ENCODE data around the gene SORCS1.

The SORCS1 gene

DNA sequence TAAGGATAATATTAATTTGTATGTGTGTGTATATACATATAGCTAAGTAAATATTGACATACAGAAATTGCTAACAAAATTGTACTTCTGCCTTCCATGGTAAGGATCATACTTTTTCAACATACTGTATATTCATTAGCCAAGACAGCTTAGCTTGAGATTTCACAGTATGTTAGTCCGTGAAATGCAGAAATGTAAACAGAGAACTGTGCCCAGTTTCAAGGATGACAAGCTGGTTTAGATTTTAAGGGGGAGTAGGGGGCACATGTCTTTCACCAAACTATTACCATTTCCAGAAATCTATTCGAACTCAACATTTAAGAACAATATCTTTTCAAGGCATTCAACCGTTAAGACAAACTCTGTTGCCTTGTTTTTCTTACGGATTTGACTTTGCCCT is 182.2 kb downstream of the SORCS1 start:
- no peak for DNase-seq

DNA sequence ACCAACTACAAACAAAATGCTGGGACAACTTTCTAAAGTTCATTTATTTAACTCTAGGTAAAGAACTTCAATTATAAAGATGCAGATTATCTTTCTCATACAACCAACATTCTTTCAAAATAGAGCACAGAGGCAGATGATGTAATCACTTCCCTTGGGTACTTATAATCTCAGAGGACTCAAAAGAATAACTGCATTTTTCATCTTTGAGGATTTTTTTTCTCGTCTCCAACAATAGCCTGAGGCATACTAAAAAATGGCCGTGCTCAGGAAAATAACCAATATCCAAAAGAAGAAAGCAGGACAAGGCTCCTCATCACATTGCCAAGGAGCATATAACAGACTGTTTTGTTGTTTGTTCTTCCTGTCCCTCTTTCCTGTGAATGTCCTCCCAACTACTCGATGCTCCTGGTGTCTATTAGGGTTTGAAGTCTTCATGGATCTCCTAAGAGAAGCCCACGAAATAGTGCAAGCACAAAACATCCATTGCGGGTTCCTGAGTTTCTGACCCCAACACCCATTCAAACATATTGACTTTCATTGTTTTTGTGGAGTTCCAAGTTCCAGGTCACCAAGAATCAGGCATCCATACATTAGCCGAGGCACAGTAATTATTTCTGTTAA is 182.9 kb downstream of the SORCS1 start:
- no peak for DNase-seq

DNA sequence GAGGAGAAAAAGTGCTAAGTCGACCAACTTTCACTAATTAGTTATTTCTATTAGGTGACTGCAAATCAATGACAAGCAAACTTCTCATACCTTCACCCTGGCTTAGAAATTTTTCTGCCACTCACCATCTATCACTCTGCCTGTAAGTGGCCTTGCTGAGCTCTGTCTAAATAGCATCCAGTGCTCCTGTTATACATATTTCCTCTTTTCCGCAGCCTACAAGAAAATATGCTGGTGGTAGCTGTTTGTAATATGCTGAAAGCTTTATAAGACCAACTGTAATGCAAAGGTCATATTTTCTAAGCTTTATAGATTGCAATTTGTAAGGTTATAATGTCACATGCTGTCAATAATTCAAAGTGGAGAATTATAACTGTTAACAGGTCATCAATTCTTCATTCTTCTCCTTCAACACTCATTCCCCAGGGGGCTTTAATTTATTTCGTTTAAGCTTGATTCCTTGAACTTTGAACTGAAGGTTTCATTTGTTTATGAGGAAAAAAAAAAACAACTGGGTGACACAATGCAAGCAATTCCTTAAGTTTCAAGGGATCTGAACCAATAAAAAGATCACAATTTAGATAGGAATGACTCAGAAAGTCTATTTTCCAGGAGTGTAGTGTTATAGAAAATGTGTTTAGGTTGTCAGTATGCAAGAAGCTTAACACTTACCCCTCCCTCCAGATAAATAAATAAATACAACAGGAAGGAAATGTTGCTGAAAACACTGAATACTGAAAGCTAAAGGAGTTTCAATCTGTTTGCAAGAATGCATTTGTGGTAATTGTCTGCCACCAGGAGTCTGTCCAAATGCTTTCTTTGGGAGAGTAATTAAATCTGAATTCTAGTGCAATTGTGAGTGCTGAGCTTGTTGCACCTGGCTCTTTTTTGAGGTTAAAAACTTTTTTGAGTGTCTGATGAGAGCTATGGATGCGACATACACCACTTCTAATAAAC is 183.7 kb downstream of the SORCS1 start:
- DNase-seq, result peak; percentile 29

DNA sequence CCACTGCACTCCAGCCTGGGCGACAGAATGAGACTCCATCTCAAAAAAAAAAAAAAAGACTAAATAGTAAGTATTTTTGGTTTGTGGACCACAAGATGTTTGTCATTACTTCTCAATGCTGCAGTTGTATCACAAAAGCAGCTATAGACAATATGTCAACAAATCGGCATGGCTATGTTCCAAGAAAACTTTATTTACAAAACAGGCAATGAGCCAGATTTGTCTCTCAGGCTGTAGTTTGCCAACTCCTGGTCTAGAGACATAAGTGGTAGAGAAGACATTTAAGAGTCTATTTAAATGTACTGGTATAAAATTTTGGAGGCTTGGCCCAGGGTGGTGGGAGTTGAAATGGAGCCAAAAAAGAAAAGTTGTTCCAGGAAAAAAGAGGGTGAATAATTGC is 185.8 kb downstream of the SORCS1 start:
- DNase-seq, result no peak

DNA sequence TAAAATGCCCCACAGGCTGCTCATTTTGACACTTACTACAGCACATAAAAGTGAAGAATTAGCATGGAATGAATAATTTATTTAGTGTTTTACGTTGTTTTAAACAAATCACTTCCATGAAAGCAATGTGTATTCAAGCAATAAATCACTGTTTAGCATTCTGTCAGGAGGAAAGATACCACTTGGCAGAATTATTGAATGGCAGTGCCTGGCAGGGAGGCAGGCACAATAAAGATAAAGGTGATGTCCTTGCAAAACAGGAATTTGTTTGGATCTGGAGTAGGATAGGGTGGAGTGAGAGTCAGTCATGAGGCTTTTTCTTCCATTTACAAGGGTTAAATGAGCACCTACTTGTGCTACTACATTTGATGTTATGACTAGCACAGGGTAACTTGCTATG is 190.8 kb downstream of the SORCS1 start:
- no peak for DNase-seq

DNA sequence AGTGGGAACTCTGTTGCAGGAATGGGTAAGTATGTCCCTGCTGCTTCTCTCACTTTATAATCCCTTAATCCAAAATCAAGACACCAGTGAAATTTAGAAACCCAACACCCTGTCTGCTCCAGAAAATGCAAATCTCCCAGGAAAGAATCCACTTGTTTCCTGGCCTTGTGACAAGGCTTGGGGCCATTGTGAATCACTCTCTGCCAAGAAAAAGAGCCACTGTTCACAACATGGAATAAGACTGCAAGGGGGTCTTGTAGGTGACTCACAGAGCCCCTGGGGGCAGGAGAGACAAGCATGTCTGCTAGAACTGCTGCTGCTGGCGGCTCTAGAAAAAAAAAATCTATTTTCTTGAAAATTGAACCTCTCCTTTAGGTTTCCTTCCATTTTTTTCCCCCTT is 191.2 kb downstream of the SORCS1 start:
- no peak for DNase-seq

DNA sequence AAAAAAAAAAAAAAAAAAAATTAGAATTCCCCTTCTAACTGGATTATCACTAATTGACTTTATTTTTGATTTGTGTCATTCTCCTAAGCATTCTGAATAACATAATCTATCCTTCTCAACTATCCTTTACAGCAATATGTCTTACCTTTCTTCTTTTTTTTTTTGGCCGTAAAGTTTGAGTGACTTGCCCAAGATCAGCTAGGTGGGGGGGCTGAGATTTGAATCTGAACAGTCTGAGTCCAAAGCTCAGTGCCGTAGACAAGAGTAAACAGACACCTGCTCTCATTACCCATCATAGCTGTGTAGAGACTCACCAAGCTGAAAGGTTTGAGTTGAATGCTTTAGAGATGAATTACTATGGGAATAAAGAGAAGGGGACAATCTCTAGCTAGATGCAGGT is 192.1 kb downstream of the SORCS1 start:
- no peak for DNase-seq

DNA sequence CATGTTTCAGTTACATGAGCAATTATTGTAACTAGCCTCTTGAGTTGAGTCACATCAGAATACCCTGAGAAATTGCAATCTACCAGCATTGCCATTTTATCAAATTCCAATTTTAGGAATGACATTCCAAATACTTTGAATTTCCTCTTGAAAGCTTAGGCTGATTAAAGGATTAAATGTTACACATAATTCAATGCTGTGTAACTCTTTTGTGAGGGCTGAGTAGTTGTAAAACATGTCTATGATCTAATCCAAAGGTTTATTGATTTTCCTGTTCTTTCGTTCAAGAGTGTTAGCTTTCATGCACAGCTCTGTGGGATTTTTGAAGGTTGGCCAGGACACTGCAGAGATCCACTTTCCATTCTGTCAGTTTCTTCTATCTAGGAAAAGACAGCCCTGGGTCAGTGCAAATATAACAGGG is 193.1 kb downstream of the SORCS1 start:
- DNase-seq, result no peak

DNA sequence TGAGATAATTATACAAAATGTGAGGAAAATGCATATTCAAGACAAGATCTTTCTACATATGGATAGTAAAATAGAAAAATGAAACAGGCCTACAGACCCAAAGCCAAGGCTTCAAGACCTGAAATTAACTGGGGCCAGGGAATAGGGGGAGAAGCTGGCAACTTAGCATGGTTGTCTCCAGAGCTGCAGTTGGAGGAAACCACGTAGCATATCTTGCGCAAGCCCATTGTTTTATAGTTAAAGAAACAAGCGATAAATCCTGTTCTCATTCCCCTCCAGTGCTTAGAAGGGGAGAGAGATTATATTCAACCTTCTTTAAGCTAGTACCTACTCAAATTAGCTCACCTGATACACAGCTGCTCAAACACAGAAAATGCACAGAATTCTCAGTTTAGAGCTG is 197.1 kb downstream of the SORCS1 start:
- peak; percentile 57 for DNase-seq

DNA sequence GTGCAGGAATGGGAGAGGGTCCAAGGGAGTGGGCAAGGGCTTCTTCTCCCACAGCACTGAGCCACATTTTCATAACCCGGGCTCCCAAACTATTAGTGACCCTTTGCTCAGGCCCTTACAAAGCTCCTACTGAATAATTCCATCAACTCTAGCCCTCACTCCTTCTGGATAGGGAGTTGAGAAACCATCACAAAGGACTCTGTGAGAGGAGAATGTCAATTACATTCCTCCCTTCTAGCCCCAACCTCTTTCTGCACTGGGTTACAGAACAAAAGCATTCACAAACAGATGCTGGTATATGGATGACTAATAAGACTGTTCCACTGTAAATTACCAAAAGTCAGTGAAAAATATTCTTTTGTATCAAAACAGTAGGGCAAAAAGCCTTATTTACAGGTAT is 203.7 kb downstream of the SORCS1 start:
- no peak for DNase-seq

DNA sequence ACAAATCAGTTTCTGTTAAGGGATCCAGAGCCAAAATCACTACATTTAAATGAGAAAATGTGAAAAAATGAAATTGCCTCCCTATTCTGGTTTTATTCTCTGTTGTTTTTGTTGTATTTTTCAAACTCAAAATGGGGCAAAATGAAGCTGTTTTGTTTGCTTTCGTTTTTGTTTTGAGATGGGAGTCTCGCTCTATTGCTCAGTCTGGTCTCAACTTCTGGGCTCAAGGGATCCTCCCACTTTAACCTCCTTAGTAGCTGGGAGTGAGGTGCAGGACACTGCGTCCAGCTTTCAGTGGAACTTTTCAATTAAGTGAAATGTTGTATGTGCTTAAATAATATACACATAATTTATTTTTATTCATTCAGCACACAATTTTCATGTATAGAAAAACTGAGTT is 205.0 kb downstream of the SORCS1 start:
- DNase-seq, result no peak

DNA sequence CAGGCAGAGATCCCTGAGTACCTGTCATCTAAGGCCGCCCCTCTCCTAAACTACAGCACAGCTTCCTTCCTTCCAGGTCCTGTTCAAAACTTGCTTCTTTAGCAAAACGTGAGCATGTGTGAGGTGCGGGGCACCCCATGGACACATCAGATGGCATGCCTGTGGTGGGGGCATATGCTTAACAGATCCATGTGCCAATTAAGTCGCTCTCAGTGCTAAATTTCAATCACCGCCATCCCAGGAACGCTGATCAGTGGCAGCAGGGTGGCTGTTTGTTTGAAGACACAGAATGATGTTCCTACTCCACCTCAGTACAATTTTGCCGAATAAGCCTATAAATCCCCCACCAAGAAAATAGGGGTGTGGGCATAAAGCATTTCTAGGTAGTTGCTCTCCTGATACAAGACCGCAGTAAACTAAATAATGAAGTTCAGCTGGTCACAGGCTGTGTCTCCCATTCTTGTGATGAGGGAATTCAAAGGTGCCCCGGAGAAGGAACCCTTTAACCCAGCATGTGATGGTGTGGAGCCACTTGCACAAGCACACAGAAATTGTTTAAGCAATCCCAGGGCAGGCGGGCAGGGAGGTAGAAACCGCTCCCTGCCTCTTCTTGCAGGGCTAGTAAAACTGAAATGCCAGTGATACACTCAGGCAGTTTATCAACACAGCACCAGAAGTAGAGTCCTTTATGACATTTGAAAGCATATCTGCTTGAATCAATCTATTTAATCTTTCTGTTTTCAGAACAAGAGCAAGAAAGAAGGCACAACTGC is 205.7 kb downstream of the SORCS1 start:
- DNase-seq, result peak; percentile 3

DNA sequence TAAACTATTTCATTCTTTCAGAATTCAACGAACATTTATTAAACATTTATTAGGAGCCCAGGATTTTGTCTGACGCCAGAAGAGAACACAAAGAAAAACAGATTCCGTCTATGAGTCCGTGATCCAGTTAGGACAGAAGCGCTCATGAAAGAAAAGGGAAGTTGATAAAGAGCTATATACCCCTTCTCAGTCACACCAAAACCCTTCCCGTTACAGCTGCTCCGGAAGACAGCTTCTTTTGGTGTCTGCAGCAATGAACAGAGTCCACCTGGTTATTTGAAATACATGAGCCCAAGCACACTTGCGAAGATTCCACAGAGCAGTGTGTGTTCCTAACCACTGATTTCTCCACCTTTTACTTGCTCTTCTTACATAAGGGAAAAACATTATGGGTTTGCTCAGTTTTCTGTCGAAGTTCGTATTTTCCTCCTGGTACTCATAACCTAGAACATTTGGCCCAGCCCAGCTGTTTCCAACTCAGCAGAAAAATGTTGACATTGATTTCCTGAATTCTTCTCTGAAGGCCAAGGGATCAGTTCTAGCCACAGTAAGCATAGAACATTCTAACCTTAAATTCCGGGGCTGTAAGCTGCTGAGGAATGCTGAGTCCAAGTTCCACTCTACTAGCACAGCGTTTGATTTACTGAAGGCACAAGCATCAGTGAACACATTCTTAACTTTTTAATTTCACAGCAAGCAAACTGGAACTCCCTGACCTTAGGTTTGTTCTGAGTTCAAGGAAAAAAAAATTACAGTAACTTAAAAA is 206.5 kb downstream of the SORCS1 start:
- peak; percentile 80 for DNase-seq

DNA sequence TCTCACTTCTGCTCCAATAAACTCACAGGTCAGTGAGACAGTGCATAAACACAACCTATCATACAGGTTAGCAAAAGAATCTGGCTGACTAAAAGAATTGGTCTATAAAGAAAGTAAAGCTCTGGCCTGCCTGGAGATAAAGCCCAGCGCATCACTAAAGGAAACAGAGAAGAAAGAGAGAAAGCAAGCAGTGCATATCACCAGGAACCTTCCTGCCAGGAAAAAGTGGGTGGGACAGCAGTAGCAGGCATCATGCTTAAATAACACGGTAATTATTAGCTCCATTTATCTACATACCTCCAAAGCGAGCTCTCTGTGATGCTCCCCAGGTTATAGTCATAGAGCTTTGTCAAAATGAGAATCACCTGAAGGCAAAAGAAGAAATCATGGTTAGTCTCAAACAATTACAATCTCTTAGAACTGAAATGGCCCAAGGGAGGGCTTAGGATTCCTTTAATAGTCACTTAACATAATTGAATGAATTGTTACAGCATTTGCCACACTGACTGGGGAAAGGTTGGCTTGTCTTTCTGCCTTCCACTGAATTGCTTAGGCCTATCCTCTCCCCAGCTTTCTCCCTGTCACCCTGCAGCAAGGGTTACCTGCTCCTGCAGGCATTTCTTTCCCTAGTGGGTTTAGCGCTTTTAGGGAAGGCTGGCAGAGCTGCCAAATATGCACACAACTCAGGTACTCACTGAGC is 208.1 kb downstream of the SORCS1 start:
- no peak for DNase-seq

DNA sequence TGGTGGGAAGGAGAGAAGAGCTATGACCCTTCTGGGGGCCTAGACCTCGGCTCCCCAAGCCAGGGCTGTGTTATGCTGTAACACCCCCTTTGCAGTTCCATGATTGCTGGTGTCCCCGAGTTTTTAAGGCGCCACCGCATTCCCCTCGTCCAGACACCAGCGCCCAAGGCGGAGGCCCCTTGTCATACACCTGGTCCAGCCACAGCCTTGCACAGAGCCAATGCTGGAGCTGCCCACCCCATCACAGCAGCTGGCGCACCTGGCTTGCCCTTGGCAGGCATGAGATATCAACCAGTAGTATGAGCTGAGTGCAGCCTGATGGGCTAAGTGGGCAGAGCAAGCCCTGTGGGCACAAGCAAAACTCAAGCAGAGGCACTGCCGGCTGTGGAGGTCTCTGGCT is 209.4 kb downstream of the SORCS1 start:
- no peak for DNase-seq

DNA sequence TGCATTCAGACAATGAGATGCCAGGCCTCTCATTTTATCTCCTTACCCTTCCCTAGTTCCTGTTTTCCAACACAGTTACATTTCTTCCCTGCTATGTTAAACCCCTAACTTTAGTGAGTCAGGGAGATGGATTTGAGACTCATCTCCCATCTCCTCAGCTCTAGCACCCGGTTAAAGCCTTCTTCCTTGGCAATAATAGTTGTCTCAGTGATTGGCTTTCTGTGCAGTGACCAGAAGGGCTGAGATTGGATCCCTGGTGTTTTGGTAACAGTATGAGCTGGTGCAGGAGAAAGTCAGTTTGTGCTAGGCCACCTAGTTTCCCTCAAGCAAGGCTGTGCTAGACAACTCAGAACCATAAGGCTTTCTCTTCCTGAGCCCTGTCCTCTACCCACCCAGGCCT is 212.5 kb downstream of the SORCS1 start:
- DNase-seq, result no peak

DNA sequence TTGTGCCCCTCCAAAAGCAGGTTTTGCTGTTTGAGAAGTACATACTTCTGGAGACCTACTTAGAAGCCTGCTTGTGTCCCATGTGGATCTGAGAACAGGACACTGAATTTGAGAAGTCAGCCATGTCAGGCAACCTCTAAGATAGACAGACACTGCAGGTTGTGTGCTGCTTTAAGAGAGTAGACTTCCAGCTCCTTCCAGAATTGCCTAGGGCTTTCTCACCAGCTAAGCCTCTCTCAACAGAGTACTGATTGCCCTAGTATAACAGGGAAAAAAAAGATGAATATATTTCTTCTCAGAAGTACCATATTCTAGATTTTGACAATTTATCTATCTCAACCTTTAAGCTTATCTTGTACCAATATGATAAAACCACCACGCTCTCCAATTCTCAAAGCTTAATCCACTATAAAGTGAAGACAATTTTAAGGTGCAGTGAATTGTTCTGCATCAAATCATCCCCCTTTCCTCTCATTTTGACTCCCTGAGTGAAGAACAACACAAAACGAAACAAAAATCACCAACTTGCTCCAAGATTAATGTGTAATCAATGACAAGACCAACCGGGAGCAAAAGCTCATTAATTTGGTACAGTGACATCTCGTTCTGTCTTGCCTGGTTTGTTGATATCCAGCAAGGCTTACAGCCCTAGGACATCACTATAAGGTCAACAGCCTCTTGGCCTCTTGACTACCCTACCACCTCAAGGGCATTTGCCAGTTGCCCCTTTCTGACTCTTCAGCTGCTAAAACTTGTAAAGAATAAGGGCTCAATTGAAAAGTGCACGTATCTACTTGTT is 214.6 kb downstream of the SORCS1 start:
- no peak for DNase-seq

DNA sequence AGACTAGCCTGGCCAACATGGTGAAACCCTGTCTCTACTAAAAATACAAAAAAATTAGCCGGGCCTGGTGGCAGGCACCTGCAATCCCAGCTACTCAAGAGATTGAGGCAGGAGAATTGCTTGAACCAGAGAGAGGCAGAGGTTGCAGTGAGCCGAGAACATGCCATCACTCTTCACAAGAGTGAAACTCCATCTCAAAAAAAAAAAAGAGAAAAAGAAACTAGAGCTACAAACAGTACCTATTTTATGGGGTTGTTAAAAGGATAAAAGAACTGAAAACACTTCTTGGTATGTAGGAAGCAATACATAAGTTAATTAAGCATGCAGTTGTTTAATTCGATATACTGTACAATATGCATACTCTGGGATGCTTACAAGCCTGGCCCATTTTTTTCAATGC is 216.9 kb downstream of the SORCS1 start:
- DNase-seq, result no peak

DNA sequence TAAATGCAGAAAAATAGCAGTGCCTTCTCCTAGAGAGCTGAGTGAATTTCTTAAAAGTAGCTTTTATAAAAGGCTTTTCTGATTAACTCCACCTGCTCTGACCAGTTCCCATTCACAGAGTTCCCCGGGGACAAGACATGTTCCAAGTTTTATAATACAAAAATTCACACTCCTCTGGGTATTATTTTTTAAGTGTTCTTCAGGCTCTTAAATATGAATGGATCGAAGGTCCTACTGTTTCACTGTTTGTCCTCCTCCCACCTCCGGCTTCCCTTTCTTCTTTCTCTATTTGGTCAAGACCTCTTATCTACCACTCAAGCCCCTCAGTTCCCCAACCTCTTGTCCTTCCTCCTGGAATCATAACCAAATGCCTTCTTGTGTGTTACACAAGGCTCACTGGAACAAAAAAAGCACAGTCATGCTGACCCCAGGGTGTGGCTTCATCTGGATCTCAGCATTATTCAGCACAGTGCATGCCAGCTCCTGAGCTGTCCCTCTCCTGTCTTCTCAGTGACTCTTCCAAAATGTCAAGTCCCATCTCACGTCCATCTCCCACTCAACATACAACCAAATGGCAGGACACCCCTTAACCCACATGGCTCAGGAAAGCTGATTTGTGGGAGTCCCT is 222.4 kb downstream of the SORCS1 start:
- peak; percentile 29 for DNase-seq

DNA sequence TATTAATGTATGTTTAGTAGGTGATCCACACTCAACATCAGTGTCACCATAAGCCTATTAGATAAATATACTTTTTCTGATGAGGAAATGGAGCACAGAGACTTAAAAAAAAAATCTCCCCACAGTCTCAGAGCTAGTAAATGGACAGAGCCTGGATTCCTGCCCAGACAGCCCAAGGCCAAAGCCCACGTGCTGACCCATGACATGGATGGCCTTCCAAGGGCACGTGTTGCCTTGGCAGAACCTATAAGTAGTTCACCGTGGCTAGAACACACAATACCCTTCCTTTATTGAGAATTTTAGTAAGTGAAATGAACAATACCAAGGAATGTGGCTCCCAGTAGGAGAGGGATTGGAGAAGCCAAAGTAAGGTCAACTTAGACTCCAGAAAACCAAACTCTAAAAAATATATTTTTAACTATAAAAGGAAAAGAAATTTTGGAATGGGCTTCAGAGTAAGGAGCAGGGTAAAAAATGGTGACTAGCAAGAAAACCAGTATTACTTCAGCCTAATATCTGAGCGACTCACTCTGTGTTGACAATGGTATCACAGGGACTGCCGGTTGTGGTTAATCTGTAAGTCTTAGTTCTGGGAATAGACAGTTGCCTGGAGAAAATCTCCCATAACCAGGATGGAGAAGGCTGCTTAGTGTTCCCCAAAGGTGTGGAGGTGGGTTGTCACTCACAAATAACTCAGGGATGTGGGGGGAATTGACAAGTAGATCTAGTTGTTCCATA is 223.0 kb downstream of the SORCS1 start:
- no peak for DNase-seq

Data from MV-4-11 (cell line).